Right cardiac atrium (tissue), 5 donors: Measurements from ENCODE around the gene RECQL5. TPM values are rescaled to one million over a fixed set of nuclear protein-coding genes. Genes with fewer than 3 reads are reported as not detected.
A peak's percentile ranks its signal among the peaks of the same experiment; 100 is the strongest.
"Not testable (repeated sequence)": the region's sequence is repeated elsewhere in the genome, so short reads cannot be mapped to it uniquely, and the experiment has no call there.

Source experiments
- ATAC-seq, 2 donors: fragments of 200-7000 bp; cut with Tn5 transposase; one replicate each; pipeline versions ENCODE4 v1.8.0 to v1.9.1; 2020; ENCODE audit warnings: moderate library complexity in 2 of 2, mild to moderate bottlenecking in 1 of 2
- DNase-seq, 3 donors: peaks; one replicate each; pipeline ENCODE4 v3.0.0-alpha.2; 2020
- H3K27ac ChIP-seq: one replicate; pipeline ENCODE4 v1.5.1; 2013; ENCODE audit warnings: mild to moderate bottlenecking, low read length, control low read depth, moderate library complexity
- H3K27me3 ChIP-seq: one replicate; pipeline ENCODE4 v1.6.1; 2013; ENCODE audit not compliant: control insufficient read depth, insufficient read depth
- H3K4me1 ChIP-seq: one replicate; pipeline ENCODE4 v1.6.1; 2013; ENCODE audit warnings: low read length; ENCODE audit not compliant: control insufficient read depth, insufficient read depth
- H3K4me3 ChIP-seq: one replicate; pipeline ENCODE4 v1.5.1; 2013; ENCODE audit warnings: low read length, control low read depth
- H3K9me3 ChIP-seq: one replicate; pipeline ENCODE4 v1.6.1; 2013; ENCODE audit warnings: low read length; ENCODE audit not compliant: control insufficient read depth
- WGBS: extraction: QIAGEN DNeasy Blood & Tissue Kit; methylation state at CpG from one replicate; pipeline ENCODE4 v1.1.7; 2013; 5-methylcytosine and 5-hydroxymethylcytosine counted together
- intact Hi-C, 4 donors: fragments of 100-400 bp; cut with DNase I; formaldehyde crosslinking; loops; one replicate each; pipeline versions ENCODE4 v1.11.0 to v1.14.0; 2022 to 2023
- polyA plus RNA-seq: library from polyadenylated mRNA; stranded (reverse); fragments of 200-250 nt; gene quantifications from one replicate; pipeline ENCODE4 v1.2.3, GENCODE V29; 2013
- total RNA-seq, 4 donors: library from RNA; stranded (reverse); fragmentation: NEBNext Ultra II Directional; extraction: Animal tissue kit (Norgen Biotek cat#: 25700); gene quantifications; one replicate each; pipeline ENCODE4 v1.2.1, GENCODE V29; 2021
- donor health status: healthy with polysubstance abuse.
- donor health status: DM: no; HTN: yes; CAD: no.
- donor health status: DM: no; HTN: no; CAD: no.
- donor health status: DM: no; HTN: yes; CAD: no; lungs with severe emphysema.
- donor health status: DM: yes; HTN: yes; CAD: no.

RECQL5 gene
- total and polyA plus RNA-seq, 5 donors: 7.9 to 19.9 (median 14.1) TPM

GRCh38 chr17:75603123-75603522 is 63.8 kb downstream of the RECQL5 start:
- Histone ChIP-seq H3K4me3 (no peak overlapping the region), H3K9me3 (no peaks in the 10 kb centered on the region), H3K27me3 (no peaks in the 10 kb centered on the region), H3K4me1 (peaks cover 4% of the 10 kb centered on the region), H3K27ac (no peak overlapping the region)
- intact Hi-C loops: no loop called here
- ATAC-seq (no peak), DNase-seq (peak in 1 of 3 donors; percentile 51)
- WGBS: 80% methylated on average over 9 of the region's 9 CpGs

GRCh38 chr17:75602644-75603043 is 64.3 kb downstream of the RECQL5 start:
- Histone ChIP-seq H3K4me3 (no peak overlapping the region), H3K27ac (no peak overlapping the region), H3K9me3 (no peaks in the 10 kb centered on the region), H3K27me3 (no peaks in the 10 kb centered on the region), H3K4me1 (peaks cover 4% of the 10 kb centered on the region)
- DNase-seq (peak in 1 of 3 donors; percentile 19), ATAC-seq (peak; percentile 6 to 11)
- 91% methylated on average over 12 of the region's 12 CpGs for WGBS
- intact Hi-C loops: no loop called here

- peaks cover 4% of the 10 kb centered on the region for H3K4me1 ChIP-seq
- peak; percentile 51 to 79 (median 75) for DNase-seq
- intact Hi-C loops: no loop called here
- ATAC-seq: peak; percentile 13 to 38
- WGBS: 67% methylated on average over 28 of the region's 28 CpGs
- H3K27ac ChIP-seq: no peak overlapping the region
- no peak overlapping the region for H3K4me3 ChIP-seq
- H3K9me3 ChIP-seq: no peaks in the 10 kb centered on the region
- H3K27me3 ChIP-seq: no peaks in the 10 kb centered on the region
Observed at GRCh38 chr17:75601057-75601987, 65.6 kb downstream of the RECQL5 start.

GRCh38 chr17:75596320-75597087 is 70.5 kb downstream of the RECQL5 start:
- Histone ChIP-seq H3K27ac (no peak overlapping the region), H3K4me1 (no peaks in the 10 kb centered on the region), H3K27me3 (no peaks in the 10 kb centered on the region), H3K9me3 (no peaks in the 10 kb centered on the region), H3K4me3 (no peak overlapping the region)
- ATAC-seq: peak in 1 of 2 donors; percentile 4
- intact Hi-C loops: no loop called here
- DNase-seq: peak in 1 of 3 donors; percentile 29
- WGBS: 86% methylated on average over 17 of the region's 17 CpGs

GRCh38 chr17:75595920-75596313 is 71.0 kb downstream of the RECQL5 start:
- Histone ChIP-seq H3K27me3 (no peaks in the 10 kb centered on the region), H3K4me3 (no peak overlapping the region), H3K4me1 (no peaks in the 10 kb centered on the region), H3K9me3 (no peaks in the 10 kb centered on the region), H3K27ac (no peak overlapping the region)
- DNase-seq: peak in 1 of 3 donors; percentile 37
- ATAC-seq: no peak
- WGBS: 79% methylated on average over 6 of the region's 6 CpGs
- intact Hi-C loops: no loop called here

- H3K4me1 ChIP-seq: no peaks in the 10 kb centered on the region
- ATAC-seq: peak; percentile 1 to 7
- H3K27ac ChIP-seq: no peak overlapping the region
- no peaks in the 10 kb centered on the region for H3K27me3 ChIP-seq
- H3K4me3 ChIP-seq: no peak overlapping the region
- H3K9me3 ChIP-seq: no peaks in the 10 kb centered on the region
- WGBS: 69% methylated on average over 13 of the region's 13 CpGs
- DNase-seq: peak in 1 of 3 donors; percentile 35
- intact Hi-C loops: no loop called here
Observed at GRCh38 chr17:75595284-75595919, 71.6 kb downstream of the RECQL5 start.

GRCh38 chr17:75594499-75595283 is 72.3 kb downstream of the RECQL5 start:
- intact Hi-C loops: no loop called here
- no peaks in the 10 kb centered on the region for H3K4me1 ChIP-seq
- no peaks in the 10 kb centered on the region for H3K9me3 ChIP-seq
- 63% methylated on average over 28 of the region's 28 CpGs for WGBS
- ATAC-seq (no peak), DNase-seq (peak in 1 of 3 donors; percentile 43)
- no peak overlapping the region for H3K27ac ChIP-seq
- no peak overlapping the region for H3K4me3 ChIP-seq
- no peaks in the 10 kb centered on the region for H3K27me3 ChIP-seq

GRCh38 chr17:75593430-75593829 is 73.5 kb downstream of the RECQL5 start:
- H3K27ac ChIP-seq, ATAC-seq, H3K4me1 ChIP-seq, intact Hi-C loops, H3K4me3 ChIP-seq, DNase-seq, H3K9me3 ChIP-seq, H3K27me3 ChIP-seq: not testable (repeated sequence)
- 91% methylated on average over 9 of the region's 9 CpGs for WGBS

- ATAC-seq: no peak
- Histone ChIP-seq H3K27ac (no peak overlapping the region), H3K4me3 (no peak overlapping the region), H3K4me1 (no peaks in the 10 kb centered on the region), H3K27me3 (no peaks in the 10 kb centered on the region), H3K9me3 (no peaks in the 10 kb centered on the region)
- peak in 2 of 3 donors; percentile 41 to 59 for DNase-seq
- WGBS: 89% methylated on average over 17 of the region's 17 CpGs
- intact Hi-C loops: no loop called here
Observed at GRCh38 chr17:75592348-75593020, 74.5 kb downstream of the RECQL5 start.
